PC-3 (cell line): ENCODE measurements around the gene BARHL1.

Experiments
- EZH2phosphoT487 ChIP-seq: fragments of 300-600 bp; sonication (generic); IDR thresholded peaks from 2 replicates; pipeline ENCODE4 v1.6.1; 2018; ENCODE audit warnings: mild to moderate bottlenecking, antibody characterized with exemption, low read length, borderline replicate concordance
- TF ChIP-seq, protein P1 (sequence below): fragments of 300-600 bp; sonication (generic); conservative IDR thresholded peaks from 2 replicates; pipeline ENCODE4 v1.5.1; 2017; ENCODE audit warnings: antibody characterized with exemption, low read depth, mild to moderate bottlenecking, low read length

GRCh38 chr9:132592451-132592850, 10.0 kb downstream of the BARHL1 start:
- TF ChIP-seq, protein P1, sequence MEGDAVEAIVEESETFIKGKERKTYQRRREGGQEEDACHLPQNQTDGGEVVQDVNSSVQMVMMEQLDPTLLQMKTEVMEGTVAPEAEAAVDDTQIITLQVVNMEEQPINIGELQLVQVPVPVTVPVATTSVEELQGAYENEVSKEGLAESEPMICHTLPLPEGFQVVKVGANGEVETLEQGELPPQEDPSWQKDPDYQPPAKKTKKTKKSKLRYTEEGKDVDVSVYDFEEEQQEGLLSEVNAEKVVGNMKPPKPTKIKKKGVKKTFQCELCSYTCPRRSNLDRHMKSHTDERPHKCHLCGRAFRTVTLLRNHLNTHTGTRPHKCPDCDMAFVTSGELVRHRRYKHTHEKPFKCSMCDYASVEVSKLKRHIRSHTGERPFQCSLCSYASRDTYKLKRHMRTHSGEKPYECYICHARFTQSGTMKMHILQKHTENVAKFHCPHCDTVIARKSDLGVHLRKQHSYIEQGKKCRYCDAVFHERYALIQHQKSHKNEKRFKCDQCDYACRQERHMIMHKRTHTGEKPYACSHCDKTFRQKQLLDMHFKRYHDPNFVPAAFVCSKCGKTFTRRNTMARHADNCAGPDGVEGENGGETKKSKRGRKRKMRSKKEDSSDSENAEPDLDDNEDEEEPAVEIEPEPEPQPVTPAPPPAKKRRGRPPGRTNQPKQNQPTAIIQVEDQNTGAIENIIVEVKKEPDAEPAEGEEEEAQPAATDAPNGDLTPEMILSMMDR: no peak
- no peak for TF ChIP-seq EZH2phosphoT487
